Naive thymus-derived CD4-positive, alpha-beta T cell (primary cell): ENCODE measurements around the gene FLRT2. TPM values are rescaled to one million over a fixed set of nuclear protein-coding genes. Genes with fewer than 3 reads are reported as not detected.

Source experiments
- ATAC-seq: fragments of 150-1000 bp; cut with Tn5 transposase; 2 replicates; pipeline ENCODE4 v1.10.0; 2021; ENCODE audit warnings: mild to moderate bottlenecking, moderate library complexity
- CTCF ChIA-PET: fragments of 350-600 bp; sonication (Branson Sonifier 250); formaldehyde crosslinking; loops from one replicate; lab custom pipeline; 2021; ENCODE audit warnings: antibody characterized with exemption; lab: Charles Lee
- POLR2A ChIA-PET: fragments of 350-600 bp; sonication (Branson Sonifier 250); formaldehyde crosslinking; loops from one replicate; lab custom pipeline; 2021; ENCODE audit warnings: antibody characterized with exemption, inconsistent platforms; lab: Charles Lee
- DNase-seq, 9 donors: peaks; one replicate each; pipeline versions ENCODE4 v3.0.0 to v3.0.0-alpha.2; 2020 to 2022; ENCODE audit warnings: mixed read lengths in 1 of 9
- H3K27ac ChIP-seq: one replicate; pipeline ENCODE4 v1.7.0; 2013; ENCODE audit warnings: mild to moderate bottlenecking, low read depth, low read length, moderate library complexity
- H3K27me3 ChIP-seq, 2 donors: one replicate each; pipeline ENCODE4 v1.7.0; 2013; ENCODE audit warnings: low read length in 2 of 2, mild to moderate bottlenecking in 2 of 2, moderate library complexity in 2 of 2; ENCODE audit not compliant: control insufficient read depth in 2 of 2, insufficient read depth in 2 of 2
- H3K36me3 ChIP-seq, 3 experiments: 1 replicate in 2 of 3; 2 replicates in 1 of 3; pipeline ENCODE4 v1.7.0; 2013; ENCODE audit warnings: low read length in 3 of 3, mild to moderate bottlenecking in 3 of 3, moderate library complexity in 1 of 3; ENCODE audit not compliant: insufficient read depth in 3 of 3, control insufficient read depth in 2 of 3
- H3K4me1 ChIP-seq, 2 donors: one replicate each; pipeline ENCODE4 v1.7.0; 2013; ENCODE audit warnings: low read length in 2 of 2, mild to moderate bottlenecking in 2 of 2, moderate library complexity in 1 of 2; ENCODE audit not compliant: control insufficient read depth in 2 of 2, insufficient read depth in 2 of 2
- H3K4me3 ChIP-seq: 2 replicates; pipeline ENCODE4 v1.7.0; 2013; ENCODE audit warnings: mild to moderate bottlenecking, low read length
- H3K9me3 ChIP-seq, 3 experiments: 1 replicate in 2 of 3; 2 replicates in 1 of 3; pipeline ENCODE4 v1.7.0; 2013; ENCODE audit warnings: low read length in 3 of 3; ENCODE audit not compliant: control insufficient read depth in 2 of 3
- H3K27ac Mint-ChIP-seq, 9 donors: one replicate each; pipeline ENCODE4 v1.8.0; 2020 to 2022; ENCODE audit warnings: mixed read lengths in 9 of 9, mild to moderate bottlenecking in 8 of 9, moderate library complexity in 5 of 9, inconsistent platforms in 2 of 9
- H3K27me3 Mint-ChIP-seq, 5 donors: one replicate each; pipeline ENCODE4 v1.8.0; 2021 to 2022; ENCODE audit warnings: mixed read lengths in 5 of 5, mild to moderate bottlenecking in 1 of 5
- H3K36me3 Mint-ChIP-seq, 5 donors: one replicate each; pipeline ENCODE4 v1.8.0; 2020 to 2022; ENCODE audit warnings: mixed read lengths in 5 of 5, mild to moderate bottlenecking in 3 of 5, inconsistent platforms in 1 of 5
- H3K4me1 Mint-ChIP-seq, 7 donors: one replicate each; pipeline ENCODE4 v1.8.0; 2020 to 2022; ENCODE audit warnings: mixed read lengths in 7 of 7, mild to moderate bottlenecking in 3 of 7, inconsistent platforms in 1 of 7
- H3K4me3 Mint-ChIP-seq, 10 donors: one replicate each; pipeline ENCODE4 v1.8.0; 2020 to 2022; ENCODE audit warnings: mild to moderate bottlenecking in 10 of 10, mixed read lengths in 10 of 10, moderate library complexity in 6 of 10, inconsistent platforms in 2 of 10
- H3K9me3 Mint-ChIP-seq, 11 donors: one replicate each; pipeline ENCODE4 v1.8.0; 2020 to 2022; ENCODE audit warnings: mixed read lengths in 11 of 11, mild to moderate bottlenecking in 4 of 11, inconsistent platforms in 1 of 11, moderate library complexity in 1 of 11
- intact Hi-C, 2 donors: fragments of 100-400 bp; cut with micrococcal nuclease; formaldehyde crosslinking; loops; one replicate each; pipeline ENCODE4 v1.15.1; 2023
- polyA plus RNA-seq, 2 donors: library from polyadenylated mRNA; unstranded; fragments of 300-500 nt; fragmentation: Illumina TruSeq; gene quantifications; one replicate each; pipeline ENCODE4 v1.2.3, GENCODE V29; 2021
- total RNA-seq, 6 experiments: library from RNA in 5 of 6; stranded (reverse) in 5 of 6; gene quantifications; 1 replicate in 5 of 6; 2 replicates in 1 of 6; pipeline ENCODE4 v1.2.3 and lab custom pipeline; 2021 to 2026

Gene FLRT2
- total and polyA plus RNA-seq, 7 experiments from 2014 or later: not detected

DNA sequence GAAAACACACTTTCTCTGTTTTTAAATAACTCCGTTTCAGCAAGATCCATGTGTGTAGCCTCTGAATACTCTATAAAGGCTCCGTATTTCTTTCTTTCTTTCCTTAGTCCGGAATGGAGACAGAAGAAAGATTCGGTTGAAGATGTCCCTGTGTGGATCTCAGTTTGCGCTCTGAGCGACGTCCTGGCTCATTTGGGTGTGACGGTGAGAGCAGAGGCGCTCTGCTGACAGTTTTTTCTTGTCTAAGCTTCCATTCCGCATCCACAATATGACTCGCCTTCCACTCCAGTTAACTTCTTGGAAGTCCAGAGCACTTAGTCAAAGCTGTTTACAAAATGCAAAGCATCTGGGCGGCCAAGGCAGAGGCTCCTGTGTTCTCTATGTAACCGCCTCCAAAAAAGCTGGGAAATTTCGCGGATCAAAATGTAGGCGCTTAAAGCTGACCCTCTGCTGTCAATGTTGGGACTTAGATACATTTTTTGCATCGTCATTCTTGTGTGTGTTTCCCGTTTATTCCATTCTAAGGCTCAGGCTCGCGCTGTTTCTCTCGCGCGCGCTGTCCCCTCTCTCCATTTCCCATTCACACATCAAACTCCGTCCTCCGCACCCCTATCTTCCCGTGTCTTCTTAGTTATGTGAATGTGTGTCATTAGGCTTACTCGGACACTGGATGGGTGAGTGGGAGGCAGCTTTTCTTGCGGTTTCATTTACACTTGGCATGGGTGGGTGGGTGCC, 880 bp upstream of the FLRT2 start:
- Histone ChIP-seq H3K27me3 (peaks cover 0 to 6% of the 10 kb centered on the region in 2 donors), H3K36me3 (no peaks in the 10 kb centered on the region), H3K27ac (no peak overlapping the region), H3K9me3 (no peaks in the 10 kb centered on the region), H3K4me3 (no peak overlapping the region), H3K4me1 (no peaks in the 10 kb centered on the region)
- Mint-ChIP-seq H3K36me3 (peaks cover 0 to 5% (median 0%) of the 10 kb centered on the region in 5 donors), H3K4me3 (no peak overlapping the region), H3K27me3 (peaks cover 53 to 73% (median 59%) of the 10 kb centered on the region in 5 donors), H3K27ac (no peak overlapping the region), H3K9me3 (peaks cover 0 to 13% (median 0%) of the 10 kb centered on the region in 11 donors), H3K4me1 (peaks cover 0 to 19% (median 16%) of the 10 kb centered on the region in 7 donors)
- CTCF ChIA-PET: no interaction called here
- DNase-seq (no peak), ATAC-seq (no peak)
- intact Hi-C loops: no loop called here
- POLR2A ChIA-PET: no interaction called here

DNA sequence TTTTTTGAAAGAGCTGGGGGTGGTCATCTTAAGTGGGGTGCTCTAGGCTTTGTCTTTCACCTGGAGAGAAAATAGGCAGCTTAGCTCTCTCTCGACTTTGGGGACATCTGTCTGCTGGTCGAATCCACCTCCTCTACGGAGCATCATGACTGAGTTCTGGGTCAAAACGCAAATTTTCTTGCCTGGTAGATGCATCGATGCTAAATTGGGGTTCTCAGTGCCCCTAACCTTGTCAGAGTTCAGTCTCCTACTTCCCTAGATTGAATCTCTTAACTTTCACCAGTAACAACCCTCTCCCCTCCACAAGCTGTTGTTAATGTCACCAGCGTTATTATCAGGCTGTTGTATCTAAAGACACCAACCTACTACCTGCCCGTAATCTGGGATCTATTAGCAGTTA, 682 bp downstream of the FLRT2 start:
- peaks cover 0 to 21% (median 16%) of the 10 kb centered on the region in 7 donors for H3K4me1 Mint-ChIP-seq
- H3K9me3 ChIP-seq: no peaks in the 10 kb centered on the region
- DNase-seq (no peak), ATAC-seq (no peak)
- no peak overlapping the region for H3K4me3 ChIP-seq
- peak overlapping the region in 1 of 10 donors; percentile 40 for H3K4me3 Mint-ChIP-seq
- CTCF ChIA-PET: interaction anchor here (0.6 kb wide), 1 partner anchor 29 kb away, joined by 3 read pairs; no protein-coding TSS in a partner anchor
- intact Hi-C loops: no loop called here
- H3K27ac Mint-ChIP-seq: peak overlapping the region in 1 of 9 donors; percentile 18
- no peak overlapping the region for H3K27ac ChIP-seq
- no peaks in the 10 kb centered on the region for H3K4me1 ChIP-seq
- peaks cover 59 to 79% (median 74%) of the 10 kb centered on the region in 5 donors for H3K27me3 Mint-ChIP-seq
- H3K27me3 ChIP-seq: peaks cover 0 to 6% of the 10 kb centered on the region in 2 donors
- no peaks in the 10 kb centered on the region for H3K36me3 ChIP-seq
- peaks cover 0 to 13% (median 4%) of the 10 kb centered on the region in 11 donors for H3K9me3 Mint-ChIP-seq
- POLR2A ChIA-PET: no interaction called here
- H3K36me3 Mint-ChIP-seq: peaks cover 0 to 5% (median 0%) of the 10 kb centered on the region in 5 donors

DNA sequence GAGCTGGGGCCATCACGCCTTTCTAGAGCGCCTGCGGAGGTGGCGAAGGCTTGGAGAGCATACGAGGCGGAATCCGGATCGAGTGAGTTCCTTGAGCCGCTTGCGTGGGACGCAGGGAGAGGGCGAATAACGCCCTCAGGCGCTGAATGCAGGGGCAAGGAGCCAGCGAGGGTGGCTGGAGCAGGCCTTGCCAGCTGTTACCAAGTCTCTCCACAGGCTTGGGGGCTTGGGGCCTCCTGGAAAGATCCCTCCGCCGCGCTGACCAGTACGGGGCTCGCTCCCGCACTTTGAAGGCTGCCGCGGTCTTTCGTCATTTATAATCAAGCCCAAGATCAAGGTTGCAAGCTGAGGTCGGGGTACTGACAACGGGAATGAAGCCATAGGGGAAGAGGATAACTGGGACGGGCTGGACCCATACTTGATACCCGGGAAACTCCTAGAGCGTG, 1.2 kb downstream of the FLRT2 start:
- intact Hi-C loops: no loop called here
- Mint-ChIP-seq H3K36me3 (peaks cover 0 to 5% (median 0%) of the 10 kb centered on the region in 5 donors), H3K27ac (no peak overlapping the region), H3K27me3 (peaks cover 59 to 80% (median 79%) of the 10 kb centered on the region in 5 donors), H3K4me1 (peaks cover 0 to 21% (median 16%) of the 10 kb centered on the region in 7 donors), H3K4me3 (no peak overlapping the region), H3K9me3 (peaks cover 0 to 13% (median 4%) of the 10 kb centered on the region in 11 donors)
- H3K27ac ChIP-seq: no peak overlapping the region
- H3K27me3 ChIP-seq: peaks cover 0 to 6% of the 10 kb centered on the region in 2 donors
- H3K9me3 ChIP-seq: no peaks in the 10 kb centered on the region
- H3K36me3 ChIP-seq: no peaks in the 10 kb centered on the region
- H3K4me1 ChIP-seq: no peaks in the 10 kb centered on the region
- ATAC-seq (no peak), DNase-seq (no peak)
- no peak overlapping the region for H3K4me3 ChIP-seq
- CTCF ChIA-PET: interaction anchor here (0.6 kb wide), 1 partner anchor 30 kb away, joined by 3 read pairs; no protein-coding TSS in a partner anchor
- POLR2A ChIA-PET: no interaction called here

DNA sequence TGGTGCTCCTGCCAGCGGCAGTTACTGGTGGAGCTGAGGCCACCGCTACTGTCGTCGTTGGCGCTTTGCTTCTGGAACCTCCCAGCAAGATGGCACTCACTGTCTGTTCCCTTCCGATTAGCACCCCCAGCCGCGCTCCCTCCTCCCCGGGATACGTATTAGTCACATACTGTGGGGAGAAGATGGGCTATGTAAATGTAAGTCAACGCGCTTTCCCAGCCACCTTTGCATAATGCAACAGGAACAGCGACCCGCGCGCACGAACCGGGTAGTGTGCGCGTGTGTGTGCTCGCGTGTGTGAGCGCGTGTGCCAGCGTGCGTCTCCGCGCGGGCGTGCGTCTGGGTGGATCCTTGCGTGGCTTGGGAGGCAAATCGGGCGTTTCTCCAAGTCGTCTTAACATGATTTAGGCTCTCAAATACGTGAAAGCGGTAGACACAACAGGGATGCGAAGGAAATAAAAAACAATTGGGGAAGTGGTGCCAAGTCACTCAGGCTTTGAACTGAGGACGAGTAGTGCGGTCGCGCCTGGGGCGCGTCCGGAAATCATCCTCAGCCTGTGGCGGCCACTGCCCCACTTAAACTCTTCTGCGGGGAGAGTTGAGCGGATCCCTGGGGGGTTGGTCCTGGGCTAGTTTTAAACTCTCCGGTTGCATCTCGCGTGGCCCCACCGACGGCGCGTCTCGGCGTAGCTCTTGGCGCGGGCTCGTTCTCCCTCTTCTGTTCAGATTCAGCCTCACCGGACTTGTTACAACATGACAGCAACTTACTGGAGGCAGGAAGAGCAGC, 1.8 kb downstream of the FLRT2 start:
- ATAC-seq (peak; percentile 48), DNase-seq (no peak)
- Histone ChIP-seq H3K36me3 (no peaks in the 10 kb centered on the region), H3K9me3 (no peaks in the 10 kb centered on the region), H3K4me3 (no peak overlapping the region), H3K27ac (no peak overlapping the region), H3K27me3 (peaks cover 0 to 6% of the 10 kb centered on the region in 2 donors), H3K4me1 (no peaks in the 10 kb centered on the region)
- ChIA-PET POLR2A (no interaction called here), CTCF (no interaction called here)
- intact Hi-C loops: no loop called here
- Mint-ChIP-seq H3K4me1 (peaks cover 0 to 21% (median 16%) of the 10 kb centered on the region in 7 donors), H3K9me3 (peaks cover 0 to 15% (median 4%) of the 10 kb centered on the region in 11 donors), H3K4me3 (peak overlapping the region in 3 of 10 donors; percentile 29 to 60 (median 44)), H3K36me3 (peaks cover 0 to 5% (median 0%) of the 10 kb centered on the region in 5 donors), H3K27ac (peak overlapping the region in 1 of 9 donors; percentile 68), H3K27me3 (peaks cover 61 to 85% (median 81%) of the 10 kb centered on the region in 5 donors)

DNA sequence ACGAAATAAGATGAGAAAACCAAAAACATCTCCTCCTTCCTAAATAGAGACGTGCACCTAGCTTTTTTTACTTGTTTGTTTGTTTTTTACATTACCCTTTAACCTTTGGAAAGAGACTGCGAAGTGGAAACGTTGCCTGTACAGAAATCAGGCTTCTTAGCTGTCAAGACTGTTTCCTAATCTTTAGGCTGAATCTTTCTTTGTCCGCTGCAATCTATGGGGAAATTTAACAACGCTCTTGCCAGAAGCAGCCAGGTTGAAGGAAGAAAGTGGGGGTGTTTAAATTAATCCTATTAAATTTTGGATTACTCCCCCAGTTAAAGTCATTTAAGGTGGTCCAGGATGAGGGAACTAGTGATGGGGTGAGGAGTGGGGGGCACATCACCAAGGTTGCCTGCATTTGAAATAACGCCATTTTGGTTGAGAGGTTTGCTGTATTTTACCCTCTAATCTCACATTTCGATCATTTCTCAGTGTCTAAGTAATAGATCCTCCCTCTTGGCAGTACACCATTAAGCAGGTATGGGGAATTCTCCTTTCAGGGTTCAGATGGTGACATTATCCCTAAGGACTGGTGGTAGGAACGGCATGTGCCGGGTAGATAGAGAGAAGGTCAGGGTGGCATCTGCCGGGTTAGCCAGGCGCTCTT, 2.6 kb downstream of the FLRT2 start:
- ChIA-PET POLR2A (no interaction called here), CTCF (interaction anchor here (0.6 kb wide), 1 partner anchor 160 kb away, joined by 3 read pairs; no protein-coding TSS in a partner anchor)
- Mint-ChIP-seq H3K27ac (peak overlapping the region in 2 of 9 donors; percentile 25 to 68), H3K4me1 (peaks cover 0 to 21% (median 16%) of the 10 kb centered on the region in 7 donors), H3K9me3 (peaks cover 0 to 18% (median 4%) of the 10 kb centered on the region in 11 donors), H3K27me3 (peaks cover 67 to 87% (median 81%) of the 10 kb centered on the region in 5 donors), H3K4me3 (peak overlapping the region in 2 of 10 donors; percentile 29 to 60), H3K36me3 (peaks cover 0 to 5% (median 0%) of the 10 kb centered on the region in 5 donors)
- Histone ChIP-seq H3K27me3 (peaks cover 0 to 6% of the 10 kb centered on the region in 2 donors), H3K27ac (no peak overlapping the region), H3K9me3 (no peaks in the 10 kb centered on the region), H3K36me3 (no peaks in the 10 kb centered on the region), H3K4me3 (no peak overlapping the region), H3K4me1 (no peaks in the 10 kb centered on the region)
- intact Hi-C loops: no loop called here
- DNase-seq (no peak), ATAC-seq (no peak)
